ENCODE measurements around the gene PROCR. TPM values are rescaled to one million over a fixed set of nuclear protein-coding genes. Genes with fewer than 3 reads are reported as not detected.
"Not testable (repeated sequence)": the region's sequence is repeated elsewhere in the genome, so short reads cannot be mapped to it uniquely, and the experiment has no call there.

PROCR gene
- 1 to 10 TPM; 7.4 to 9.4 (median 8.7) TPM for polyA plus RNA-seq (ENCODE audit: insufficient read length in 3 of 3)
- long read RNA-seq, donor 1, transcript PROCR-201 (4 exons, 1,348 nt): major isoform, 7 of 7 reads
- long read RNA-seq, donor 1, partial matches to known transcripts: 0 of 7 reads
- long read RNA-seq, donor 1, other reads (novel, unspliced or antisense): 0 of 7 reads
- long read RNA-seq, donor 2, transcript PROCR-201 (4 exons, 1,348 nt): major isoform, 7 of 7 reads
- long read RNA-seq, donor 2, partial matches to known transcripts: 0 of 7 reads
- long read RNA-seq, donor 2, other reads (novel, unspliced or antisense): 0 of 7 reads
- long read RNA-seq, donor 3, transcript PROCR-201 (4 exons, 1,348 nt): major isoform, 6 of 6 reads
- long read RNA-seq, donor 3, partial matches to known transcripts: 0 of 6 reads
- long read RNA-seq, donor 3, other reads (novel, unspliced or antisense): 0 of 6 reads
- long read RNA-seq, donor 4, transcript PROCR-201 (4 exons, 1,348 nt): major isoform, 9 of 9 reads
- long read RNA-seq, donor 4, partial matches to known transcripts: 0 of 9 reads
- long read RNA-seq, donor 4, other reads (novel, unspliced or antisense): 0 of 9 reads
- long read RNA-seq, donor 5, partial matches to known transcripts: 0 of 4 reads
- long read RNA-seq, donor 5, other reads (novel, unspliced or antisense): 0 of 4 reads
- long read RNA-seq, donor 6, transcript PROCR-201 (4 exons, 1,348 nt): major isoform, 5 of 5 reads
- long read RNA-seq, donor 6, partial matches to known transcripts: 0 of 5 reads
- long read RNA-seq, donor 6, other reads (novel, unspliced or antisense): 0 of 5 reads
- long read RNA-seq, donor 7, transcript PROCR-201 (4 exons, 1,348 nt): major isoform, 7 of 7 reads
- long read RNA-seq, donor 7, partial matches to known transcripts: 0 of 7 reads
- long read RNA-seq, donor 7, other reads (novel, unspliced or antisense): 0 of 7 reads
- long read RNA-seq, donor 8, transcript PROCR-201 (4 exons, 1,348 nt): major isoform, 32 of 32 reads
- long read RNA-seq, donor 8, partial matches to known transcripts: 0 of 32 reads
- long read RNA-seq, donor 8, other reads (novel, unspliced or antisense): 0 of 32 reads
- long read RNA-seq, donor 9, partial matches to known transcripts: 0 of 3 reads
- long read RNA-seq, donor 9, other reads (novel, unspliced or antisense): 0 of 3 reads
- long read RNA-seq, donor 10, partial matches to known transcripts: 0 of 3 reads
- long read RNA-seq, donor 10, other reads (novel, unspliced or antisense): 0 of 3 reads
- long read RNA-seq, donor 11, partial matches to known transcripts: 0 of 3 reads
- long read RNA-seq, donor 11, other reads (novel, unspliced or antisense): 0 of 3 reads
- long read RNA-seq, donor 12, transcript PROCR-201 (4 exons, 1,348 nt): major isoform, 7 of 7 reads
- long read RNA-seq, donor 12, partial matches to known transcripts: 0 of 7 reads
- long read RNA-seq, donor 12, other reads (novel, unspliced or antisense): 0 of 7 reads
- long read RNA-seq, donor 13, partial matches to known transcripts: 0 of 3 reads
- long read RNA-seq, donor 13, other reads (novel, unspliced or antisense): 0 of 3 reads
- long read RNA-seq, donor 14, transcript PROCR-201 (4 exons, 1,348 nt): major isoform, 10 of 10 reads
- long read RNA-seq, donor 14, partial matches to known transcripts: 0 of 10 reads
- long read RNA-seq, donor 14, other reads (novel, unspliced or antisense): 0 of 10 reads
- long read RNA-seq, donor 15, transcript PROCR-201 (4 exons, 1,348 nt): major isoform, 19 of 19 reads
- long read RNA-seq, donor 15, partial matches to known transcripts: 0 of 19 reads
- long read RNA-seq, donor 15, other reads (novel, unspliced or antisense): 0 of 19 reads
- long read RNA-seq, donor 16, transcript PROCR-201 (4 exons, 1,348 nt): major isoform, 8 of 8 reads
- long read RNA-seq, donor 16, partial matches to known transcripts: 0 of 8 reads
- long read RNA-seq, donor 16, other reads (novel, unspliced or antisense): 0 of 8 reads

- DNase-seq: peak; percentile 37
Measured at GRCh38 chr20:35171753-35172433, at the start of gene PROCR. Gene PROCR (plus strand): TSS chr20:35172072. CDS start chr20:35172155, 83 bp downstream.

GRCh38 chr20:35122756-35123405, 49.0 kb upstream of the PROCR start:
- no peak for DNase-seq

GRCh38 chr20:35125753-35126152, 46.1 kb upstream of the PROCR start:
- no peak for DNase-seq

- no peak for DNase-seq
Measured at GRCh38 chr20:35129647-35130069, 42.2 kb upstream of the PROCR start.

GRCh38 chr20:35131934-35132333, 39.9 kb upstream of the PROCR start:
- no peak for DNase-seq

GRCh38 chr20:35133031-35133430, 38.8 kb upstream of the PROCR start:
- DNase-seq: no peak

- no peak for DNase-seq
Measured at GRCh38 chr20:35133735-35134134, 38.1 kb upstream of the PROCR start.

- no peak for DNase-seq
Measured at GRCh38 chr20:35134472-35134871, 37.4 kb upstream of the PROCR start.

- no peak for DNase-seq
Measured at GRCh38 chr20:35134880-35135279, 37.0 kb upstream of the PROCR start.

GRCh38 chr20:35135867-35136586, 35.8 kb upstream of the PROCR start:
- DNase-seq: no peak

- DNase-seq: no peak
Measured at GRCh38 chr20:35144694-35145093, 27.2 kb upstream of the PROCR start.

GRCh38 chr20:35145141-35145564, 26.7 kb upstream of the PROCR start:
- DNase-seq: no peak

GRCh38 chr20:35146299-35146919, 25.5 kb upstream of the PROCR start:
- no peak for DNase-seq

GRCh38 chr20:35146920-35147574, 24.8 kb upstream of the PROCR start, which contains the start of gene EDEM2:
Gene EDEM2 (minus strand): TSS chr20:35147336. CDS start chr20:35147258, 78 bp downstream.
- DNase-seq: peak; percentile 94

GRCh38 chr20:35147575-35148071, 24.2 kb upstream of the PROCR start:
- DNase-seq: not testable (repeated sequence)

GRCh38 chr20:35150846-35151579, 20.9 kb upstream of the PROCR start:
- DNase-seq: no peak
